Fibroblast of peridontal ligament (primary cell): Measurements from ENCODE around the gene PKP1.

Experiments used
- DNase-seq: peaks from one replicate; pipeline ENCODE4 v3.0.0-alpha.2; 2010; ENCODE audit errors: extremely low read depth

The PKP1 gene

DNA sequence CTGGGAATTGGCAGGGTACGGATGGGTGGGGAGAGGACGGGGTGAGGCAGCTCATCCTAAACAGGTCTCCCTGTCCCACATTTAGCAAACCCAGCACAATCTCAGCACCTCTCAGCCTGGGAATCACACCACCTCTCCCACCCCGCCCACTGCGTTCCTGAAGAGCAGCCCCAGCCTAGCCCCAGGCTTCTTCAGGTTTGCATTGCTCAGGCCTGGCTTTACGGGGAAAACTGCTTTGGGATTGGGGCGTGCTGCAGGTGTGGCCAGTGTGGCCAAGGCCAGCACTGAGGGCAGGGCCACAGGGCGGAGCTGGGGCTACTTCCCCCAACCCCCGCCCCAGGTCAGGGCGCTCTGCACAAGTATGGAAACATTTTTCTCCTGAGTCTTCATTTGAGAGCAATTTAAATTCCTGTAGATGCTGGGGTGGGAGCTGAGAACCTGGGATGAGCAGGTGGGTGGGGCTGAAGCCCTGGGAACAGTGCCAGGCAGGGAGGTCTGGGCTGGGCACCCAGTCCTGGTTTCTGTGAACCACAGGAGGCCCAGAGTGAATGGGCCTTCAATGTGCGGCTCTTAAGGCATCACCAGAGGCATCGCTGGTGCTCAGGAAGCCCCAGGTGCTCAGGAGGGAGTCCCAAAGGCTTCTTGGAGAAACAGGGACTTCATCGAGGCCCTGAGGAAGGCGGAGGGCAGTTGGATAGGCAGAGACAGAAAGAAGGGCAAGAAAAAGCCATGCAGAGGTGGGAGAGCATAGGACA lies 70.1 kb downstream of the PKP1 start:
- no peak for DNase-seq

DNA sequence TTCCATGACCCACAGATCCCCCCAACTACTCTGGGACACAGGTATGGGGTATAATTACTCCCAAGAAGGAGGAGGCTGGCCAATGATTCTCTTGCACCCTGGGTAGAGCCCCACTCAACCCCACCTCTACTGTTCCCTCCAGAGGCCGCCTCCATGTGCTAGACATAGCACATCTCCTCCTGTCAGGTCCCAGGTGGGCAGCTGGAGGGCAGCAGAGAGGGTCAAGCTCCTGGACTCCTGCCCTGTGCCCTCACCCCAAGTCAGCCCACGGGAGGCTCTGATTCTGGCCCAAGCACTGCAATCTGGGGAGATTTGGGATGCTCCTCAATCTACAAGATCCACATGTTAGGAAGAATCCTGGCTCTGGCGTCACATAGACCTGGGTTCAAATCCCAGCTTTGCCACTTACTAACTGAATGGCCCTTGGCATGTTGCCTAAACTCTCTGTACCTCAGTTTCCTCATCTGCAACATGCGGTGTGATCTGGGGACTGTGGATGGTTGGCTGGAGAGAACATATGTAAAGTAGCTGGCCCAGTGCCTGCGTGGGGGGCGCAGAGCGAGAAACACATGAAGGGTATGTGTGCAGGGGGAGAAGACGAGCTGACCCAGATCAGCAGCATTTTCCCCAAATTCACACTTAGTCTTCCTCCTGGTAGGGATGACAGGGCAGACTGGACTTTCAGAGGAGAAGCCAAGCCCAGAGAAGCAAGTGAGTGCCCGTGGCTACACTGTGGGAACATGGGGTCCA lies 71.0 kb downstream of the PKP1 start:
- no peak for DNase-seq

DNA sequence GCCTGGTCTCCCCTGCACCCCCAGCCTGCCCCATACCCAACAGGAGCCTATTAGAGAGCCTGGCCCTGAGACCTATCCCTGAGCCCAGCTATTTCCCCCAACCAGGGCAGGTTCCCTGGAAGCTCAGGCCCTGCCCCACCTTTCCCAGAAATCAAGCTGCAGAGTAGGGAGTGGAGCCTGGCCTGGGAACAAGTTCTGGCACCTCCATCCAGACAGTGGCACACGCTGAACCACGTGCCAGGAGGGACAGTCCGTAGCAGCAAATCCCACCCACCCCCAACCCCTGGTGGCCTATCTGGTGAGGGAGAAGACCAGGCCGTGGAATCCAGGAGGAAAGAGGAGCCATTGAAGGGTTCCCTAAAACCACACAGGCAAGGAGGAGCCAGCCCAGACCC lies 71.6 kb downstream of the PKP1 start:
- no peak for DNase-seq

DNA sequence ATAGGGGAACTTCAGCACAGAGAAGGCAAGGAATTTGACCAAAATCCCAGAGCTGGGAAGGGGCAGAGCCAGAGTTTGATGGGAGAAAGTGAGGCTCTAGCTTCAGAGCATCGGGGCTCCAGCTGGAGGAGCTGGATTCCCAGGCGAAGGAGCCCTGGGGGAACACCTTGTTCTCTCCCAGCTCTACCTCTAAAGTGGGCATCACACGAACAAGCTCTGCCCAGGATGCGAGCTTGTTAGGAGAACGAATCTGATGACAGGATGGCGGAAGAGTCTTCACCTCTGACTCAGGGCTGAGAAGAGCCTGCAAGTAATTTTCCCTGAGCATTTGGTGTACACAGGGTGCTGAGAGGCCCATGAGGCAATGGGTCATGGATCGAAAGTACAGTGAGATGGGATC lies 72.2 kb downstream of the PKP1 start:
- DNase-seq = no peak

- no peak for DNase-seq
These were observed 72.9 kb downstream of the PKP1 start for GRCh38 chr1:201356236-201356635.

- no peak for DNase-seq
These were observed 73.4 kb downstream of the PKP1 start for GRCh38 chr1:201356701-201357100.

DNA sequence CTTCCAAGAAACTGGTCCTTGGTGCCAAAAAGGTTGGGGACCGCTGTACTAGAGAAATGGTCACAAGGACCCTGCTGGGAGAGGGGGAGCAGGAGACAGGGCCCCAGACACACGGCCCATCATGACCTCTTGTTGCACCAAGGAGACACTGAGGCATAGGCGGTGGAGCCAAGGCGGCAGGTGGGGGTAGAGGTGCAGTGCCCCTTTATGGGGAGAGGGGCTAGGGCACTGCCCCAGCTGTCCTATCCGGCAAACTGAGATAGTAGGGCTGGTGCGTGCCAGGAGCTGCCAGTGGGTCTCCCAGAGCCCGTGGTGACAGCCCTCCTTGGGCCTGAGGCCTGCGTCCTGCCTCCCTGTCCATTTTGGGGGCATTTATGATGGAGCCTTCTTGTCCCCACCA lies 73.9 kb downstream of the PKP1 start:
- DNase-seq = no peak

- DNase-seq = no peak
These were observed 74.5 kb downstream of the PKP1 start for GRCh38 chr1:201357636-201358348.

- no peak for DNase-seq
These were observed 75.3 kb downstream of the PKP1 start for GRCh38 chr1:201358596-201358995.

- no peak for DNase-seq
These were observed 75.9 kb downstream of the PKP1 start for GRCh38 chr1:201359031-201359872.

GRCh38 chr1:201359873-201360210 lies 76.5 kb downstream of the PKP1 start:
- no peak for DNase-seq

- no peak for DNase-seq
These were observed 77.2 kb downstream of the PKP1 start for GRCh38 chr1:201360486-201360885.

DNA sequence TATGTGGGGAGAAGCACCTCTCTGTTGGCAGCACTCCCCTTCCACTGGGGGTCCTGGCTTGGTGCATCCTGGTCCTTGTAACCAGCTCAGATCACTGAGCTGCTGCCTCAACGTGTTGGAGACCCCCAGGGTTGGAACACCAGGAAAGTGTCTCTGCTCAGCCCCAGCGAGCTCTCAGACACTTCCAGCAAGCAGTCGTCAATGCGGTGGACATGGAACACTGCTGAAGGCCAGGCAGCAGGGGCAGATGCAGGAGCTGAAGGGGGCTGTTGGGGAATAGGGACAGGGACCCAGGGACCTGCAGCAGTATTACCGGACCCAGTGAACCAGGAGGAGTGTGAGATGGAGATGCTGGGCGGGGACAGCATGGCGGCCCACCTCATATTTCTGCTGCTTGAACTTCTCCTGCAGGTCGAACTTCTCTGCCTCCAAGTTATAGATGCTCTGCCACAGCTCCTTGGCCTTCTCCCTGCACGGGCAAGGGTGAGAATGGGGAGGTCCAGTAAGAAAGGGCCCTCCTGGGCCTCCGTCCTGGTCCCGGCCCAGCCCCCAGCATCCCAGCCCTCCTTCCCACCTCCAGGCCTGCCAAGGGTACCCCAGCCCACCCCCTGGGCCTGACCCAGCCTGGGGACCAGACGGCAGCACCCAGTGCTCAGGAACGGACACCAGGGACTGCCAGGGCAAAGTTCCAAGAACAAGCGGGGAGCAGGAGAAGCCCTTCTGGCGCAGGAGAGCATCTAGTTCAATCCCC lies 77.8 kb downstream of the PKP1 start:
- DNase-seq = no peak

- DNase-seq = peak; percentile 35
These were observed 78.6 kb downstream of the PKP1 start for GRCh38 chr1:201361652-201362504.

GRCh38 chr1:201362906-201363305 lies 79.6 kb downstream of the PKP1 start:
- no peak for DNase-seq

- DNase-seq = no peak
These were observed 80.2 kb downstream of the PKP1 start for GRCh38 chr1:201363467-201363866.

- no peak for DNase-seq
These were observed 81.5 kb downstream of the PKP1 start for GRCh38 chr1:201364808-201365105.

DNA sequence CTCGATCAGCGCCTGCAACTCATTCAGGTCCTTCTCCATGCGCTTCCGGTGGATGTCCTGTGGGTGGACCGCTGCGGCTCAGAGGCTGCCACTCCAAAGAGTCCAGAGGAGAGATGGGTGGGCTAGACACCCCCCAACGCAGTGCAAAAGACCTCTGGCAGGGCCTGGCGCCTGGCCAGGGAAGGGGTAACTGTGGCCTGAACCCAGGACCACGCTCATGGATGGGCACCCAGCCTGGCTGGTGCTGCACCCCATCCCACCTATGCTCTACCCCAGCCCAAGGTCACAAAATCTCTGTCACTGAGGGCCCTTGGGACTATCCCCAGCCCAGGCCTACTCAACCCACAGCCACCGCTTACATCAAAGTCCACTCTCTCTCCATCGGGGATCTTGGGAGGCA lies 81.9 kb downstream of the PKP1 start:
- no peak for DNase-seq

GRCh38 chr1:201366696-201367095 lies 83.4 kb downstream of the PKP1 start:
- no peak for DNase-seq

DNA sequence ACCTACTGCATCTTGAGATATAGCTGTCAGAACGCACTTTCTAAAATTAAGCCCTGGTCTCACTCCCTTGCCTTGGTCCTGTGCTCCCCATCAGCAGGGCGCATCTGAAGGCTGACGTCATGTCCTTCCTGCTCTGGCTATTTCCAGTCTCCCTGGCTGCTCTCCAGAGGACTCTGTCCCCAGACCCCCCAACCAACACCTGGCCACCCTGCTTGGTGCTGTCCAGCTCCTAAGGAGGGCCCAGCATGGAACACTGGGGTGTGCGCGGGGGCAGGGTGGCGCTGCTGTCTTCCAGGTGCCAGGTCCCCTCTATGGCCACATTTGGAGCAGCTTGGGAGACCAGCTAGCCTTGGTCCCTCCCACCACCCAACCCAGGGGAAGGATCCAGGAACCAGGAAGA lies 85.9 kb downstream of the PKP1 start:
- DNase-seq = no peak

DNA sequence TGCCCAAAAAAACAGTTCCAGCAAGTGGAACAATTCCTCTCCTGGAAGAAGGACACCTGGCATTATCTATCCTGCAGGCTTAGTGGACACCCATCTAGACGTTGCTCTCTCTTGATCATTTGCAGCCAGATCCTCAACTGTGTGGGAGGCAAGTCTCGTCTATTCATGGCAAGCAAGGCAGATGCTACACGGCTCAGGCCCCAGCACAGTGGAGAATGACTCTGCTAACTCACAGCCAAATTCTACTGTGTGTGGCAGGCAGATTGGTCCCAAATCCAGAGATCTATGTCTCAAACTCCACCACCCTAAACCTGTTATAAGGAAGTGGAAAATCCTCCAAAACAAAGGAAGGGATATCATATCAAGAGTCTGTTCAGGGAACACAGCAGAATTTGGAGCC lies 87.2 kb downstream of the PKP1 start:
- no peak for DNase-seq
